Measurements from ENCODE around the gene SMPD2.
A peak's percentile ranks its signal among the peaks of the same experiment; 100 is the strongest.
"Not testable (repeated sequence)": the region's sequence is repeated elsewhere in the genome, so short reads cannot be mapped to it uniquely, and the experiment has no call there.

The SMPD2 gene

GRCh38 chr6:109447087-109447486 lies 6.6 kb downstream of the SMPD2 start:
- no peak for DNase-seq

GRCh38 chr6:109447878-109448555 lies 7.5 kb downstream of the SMPD2 start:
- no peak for DNase-seq

GRCh38 chr6:109448615-109449014 lies 8.1 kb downstream of the SMPD2 start:
- DNase-seq: no peak

DNA sequence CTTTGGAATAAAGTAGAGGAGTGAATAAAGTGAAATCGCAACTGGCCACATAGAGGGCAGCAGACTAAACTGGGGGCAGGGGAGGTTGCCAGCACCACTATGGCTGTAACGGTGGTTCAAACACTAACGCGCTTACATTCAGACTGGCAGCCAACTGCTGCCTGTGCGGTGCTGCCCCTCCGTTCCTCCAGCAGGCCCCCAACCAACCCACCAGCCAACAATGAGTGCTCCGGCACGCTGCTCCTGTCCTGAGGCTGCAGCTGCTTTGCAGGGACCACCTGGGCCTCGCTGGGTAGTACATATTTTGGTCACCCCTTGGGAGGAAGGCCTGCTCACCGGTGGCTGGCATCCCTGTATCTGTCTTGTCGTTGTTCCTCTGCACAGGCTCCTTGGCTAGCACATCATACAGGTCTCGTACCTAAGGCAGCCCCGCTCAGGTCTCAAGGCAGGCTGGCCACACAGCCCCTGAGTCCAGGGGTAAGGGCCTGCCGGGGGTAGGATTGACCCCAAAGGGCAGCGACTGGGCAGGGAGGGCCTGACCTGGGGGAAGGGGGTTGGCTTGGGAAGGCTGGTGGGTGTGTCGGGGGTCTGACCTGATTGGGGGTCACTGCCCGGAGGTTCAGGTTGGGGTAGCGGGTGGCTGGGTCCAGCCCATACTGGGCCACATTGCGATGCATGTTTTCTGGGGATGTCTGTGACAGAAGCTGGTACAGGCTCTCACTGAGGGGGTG lies 8.7 kb downstream of the SMPD2 start:
- DNase-seq: no peak

DNA sequence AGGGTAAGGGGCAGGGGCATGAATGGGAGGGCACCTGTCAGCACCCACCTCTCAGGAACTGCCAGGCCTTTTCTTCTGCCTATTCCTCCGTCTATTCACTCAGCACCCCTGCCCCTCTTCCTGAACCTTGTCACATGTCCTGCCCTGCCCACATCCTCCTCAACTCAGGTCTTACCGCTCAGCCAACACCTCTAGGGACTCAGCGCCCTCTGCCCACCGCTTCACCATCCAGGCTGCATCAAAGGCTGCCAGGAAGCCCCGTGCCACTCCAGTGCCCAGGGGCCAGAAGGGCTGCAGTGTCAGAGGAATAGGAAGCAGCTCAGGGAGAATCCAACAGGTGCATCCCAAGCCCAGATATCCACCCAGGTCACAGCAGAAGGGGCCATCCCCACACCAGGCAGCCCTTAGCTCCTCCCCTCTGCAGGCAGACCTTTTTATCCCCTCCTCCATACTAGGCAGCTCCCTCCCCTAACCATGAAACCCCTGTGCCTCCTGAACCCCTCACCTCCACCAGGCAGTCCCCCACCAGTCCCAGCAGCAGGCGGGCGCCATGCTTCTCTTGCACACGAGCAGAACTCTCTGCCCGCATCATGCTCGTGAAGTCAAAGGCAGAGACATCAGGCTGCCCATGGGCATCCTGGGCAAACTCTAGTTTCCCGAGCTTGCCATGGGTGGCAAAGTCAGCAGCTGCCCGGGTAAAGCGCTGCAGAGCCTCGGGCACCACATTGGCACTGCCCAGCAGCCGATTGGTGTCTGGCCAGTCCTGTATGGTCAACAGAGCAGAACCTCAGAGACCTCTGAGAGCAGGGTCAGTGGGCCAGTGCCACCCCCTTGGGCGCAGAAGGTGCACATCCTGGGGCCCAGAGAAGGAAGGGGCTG lies 9.5 kb downstream of the SMPD2 start:
- DNase-seq: no peak

DNA sequence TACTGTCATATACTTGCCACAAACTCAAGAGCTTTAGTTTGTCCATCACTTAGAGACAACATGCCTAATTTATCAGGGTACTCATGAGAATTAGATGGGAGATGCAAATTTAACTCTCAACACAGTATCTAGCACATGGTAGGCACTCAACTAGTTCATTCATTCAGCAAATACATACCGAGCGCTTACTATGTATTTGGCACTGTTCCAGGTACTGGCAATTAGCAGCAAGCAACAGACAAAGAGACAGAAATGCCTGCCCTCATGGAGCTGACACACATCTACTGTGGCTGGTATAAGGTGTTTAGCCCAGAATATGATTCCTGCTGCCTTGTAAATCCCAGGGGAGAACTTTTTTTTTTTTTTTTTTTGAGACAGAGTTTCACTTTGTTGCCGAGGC lies 10.3 kb downstream of the SMPD2 start:
- no peak for DNase-seq

DNA sequence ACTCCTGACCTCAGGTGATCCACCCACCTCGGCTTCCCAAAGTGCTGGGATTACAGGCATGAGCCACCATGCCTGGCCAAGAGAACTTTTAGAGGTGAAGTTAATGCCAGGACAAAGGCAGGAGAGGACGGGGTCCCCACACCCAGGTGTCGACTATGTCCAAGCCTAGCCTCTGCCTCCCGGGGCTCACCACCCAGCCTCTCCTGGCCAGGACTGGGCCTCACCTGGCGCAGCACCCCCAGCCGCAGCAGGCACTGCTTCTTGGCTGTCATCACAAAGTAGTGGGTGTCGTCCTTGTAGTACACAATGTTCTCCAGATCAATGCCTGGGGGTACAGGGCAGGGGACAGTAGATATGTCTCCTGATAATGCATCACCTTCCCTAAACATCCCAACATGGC lies 10.9 kb downstream of the SMPD2 start:
- no peak for DNase-seq

DNA sequence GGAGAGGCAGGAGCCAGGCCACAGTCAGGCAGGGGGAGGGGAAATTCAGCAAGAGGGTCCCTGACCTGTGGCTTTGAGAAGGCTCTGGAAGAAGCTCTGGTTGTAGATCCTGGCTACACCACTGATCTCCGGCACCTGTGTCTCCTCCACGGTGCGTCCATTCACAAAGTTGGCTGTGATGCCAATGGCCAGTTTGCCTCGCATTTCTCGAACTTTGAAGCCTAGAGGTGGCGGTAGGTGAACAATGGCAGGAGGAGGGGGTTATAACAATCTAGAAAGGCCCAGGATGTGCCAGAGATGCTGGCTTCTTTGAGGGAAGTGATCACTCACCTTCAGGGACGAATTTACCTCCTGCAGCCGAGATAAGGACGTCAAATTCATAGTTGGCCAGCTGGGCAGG lies 11.7 kb downstream of the SMPD2 start:
- DNase-seq: no peak

DNA sequence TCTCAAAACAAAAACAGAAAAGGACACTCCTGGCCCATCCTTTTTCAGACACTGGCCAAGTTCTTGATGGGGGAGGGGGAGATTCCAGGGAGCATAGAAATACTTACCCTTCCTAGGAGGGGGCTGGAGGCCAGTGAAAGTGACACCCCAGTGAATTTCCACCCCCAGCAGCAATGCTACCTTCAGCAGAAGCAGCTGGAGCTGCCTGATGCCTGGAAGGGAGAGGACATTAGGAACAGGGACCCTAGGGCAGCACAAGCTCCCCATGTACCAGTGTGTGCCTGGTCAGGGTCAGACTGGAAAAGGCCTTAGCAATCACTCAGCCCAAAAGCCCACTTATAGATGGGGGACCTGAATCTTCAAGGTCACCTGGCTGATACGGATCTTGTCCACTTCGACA lies 12.6 kb downstream of the SMPD2 start:
- no peak for DNase-seq

GRCh38 chr6:109453594-109454495 lies 13.3 kb downstream of the SMPD2 start:
- DNase-seq: no peak

DNA sequence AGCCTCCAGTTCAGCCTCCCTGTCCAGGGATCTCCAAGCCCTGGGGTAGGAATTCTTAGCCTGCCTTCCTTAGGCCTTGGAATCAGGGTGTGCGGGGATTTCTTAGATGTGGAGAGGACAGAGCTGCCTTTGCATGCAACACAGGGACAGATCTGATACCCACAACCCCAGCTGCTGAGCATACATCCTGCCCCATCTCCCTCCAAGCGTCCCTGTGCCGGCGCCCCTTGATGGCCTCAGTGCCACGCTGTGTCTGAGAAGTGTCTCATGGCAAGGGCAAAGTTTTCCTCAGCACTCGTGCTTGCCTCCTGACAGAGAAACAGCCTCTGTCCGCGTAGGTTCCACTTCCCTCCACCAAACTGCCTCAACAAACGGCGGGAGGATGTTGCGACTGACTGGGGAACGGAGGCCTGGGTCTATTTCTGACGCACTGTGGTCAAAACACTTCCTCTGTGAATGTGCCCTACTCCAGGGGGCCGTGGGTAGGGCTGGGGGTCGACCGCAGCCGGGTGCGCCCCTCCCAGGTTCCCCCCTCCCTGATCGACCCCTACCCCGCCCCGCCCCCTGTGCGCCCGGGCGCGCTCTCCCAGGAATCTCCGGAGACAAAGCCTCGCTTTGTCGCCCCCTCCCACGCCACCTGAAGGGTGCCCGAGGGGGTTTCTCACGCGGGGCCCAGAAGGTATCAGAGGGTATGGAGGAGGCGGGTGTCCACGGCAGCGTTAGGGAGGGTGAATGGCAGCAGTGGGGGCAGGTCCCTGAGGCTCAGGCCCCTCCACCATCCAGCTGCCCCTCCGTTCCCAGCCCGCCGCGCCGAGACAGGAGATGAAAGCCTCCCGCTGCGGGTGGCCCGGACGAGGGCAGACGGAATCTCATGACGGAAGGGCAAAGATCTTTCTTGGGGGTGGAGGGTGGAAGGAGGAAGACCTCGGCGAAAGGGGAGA lies 14.2 kb downstream of the SMPD2 start:
- DNase-seq: peak; percentile 87

GRCh38 chr6:109455437-109456110 lies 15.1 kb downstream of the SMPD2 start, which contains the start of gene MICAL1:
MICAL1 (minus strand) TSS chr6:109455772; CDS start chr6:109454196, 1,576 bp downstream.
- peak; percentile 86 for DNase-seq

DNA sequence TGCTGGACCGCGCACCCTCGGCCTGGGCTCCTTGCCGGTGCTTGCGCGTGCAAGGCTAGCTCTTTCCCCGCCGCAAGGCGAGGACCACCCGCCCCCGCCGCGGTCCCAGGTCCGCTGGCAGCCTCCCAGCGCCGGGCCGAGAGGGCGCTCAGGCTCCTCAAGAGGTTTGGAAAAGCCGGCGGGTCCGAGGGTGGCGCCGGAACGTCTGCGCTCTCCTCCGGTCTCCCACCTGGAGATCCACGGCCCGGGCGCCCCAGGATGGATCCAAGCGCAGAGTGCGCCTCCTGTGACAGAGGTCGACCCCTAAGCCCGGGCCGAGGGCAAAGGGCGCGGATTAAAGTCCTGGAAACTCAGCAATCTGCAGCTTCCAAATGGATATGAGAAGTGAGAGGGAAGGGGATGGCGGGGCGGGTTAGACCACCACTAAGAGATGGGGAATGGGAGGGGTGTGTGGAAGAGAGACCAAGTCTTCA lies 15.6 kb downstream of the SMPD2 start:
- DNase-seq: no peak

GRCh38 chr6:109456710-109457561 lies 16.4 kb downstream of the SMPD2 start:
- no peak for DNase-seq

DNA sequence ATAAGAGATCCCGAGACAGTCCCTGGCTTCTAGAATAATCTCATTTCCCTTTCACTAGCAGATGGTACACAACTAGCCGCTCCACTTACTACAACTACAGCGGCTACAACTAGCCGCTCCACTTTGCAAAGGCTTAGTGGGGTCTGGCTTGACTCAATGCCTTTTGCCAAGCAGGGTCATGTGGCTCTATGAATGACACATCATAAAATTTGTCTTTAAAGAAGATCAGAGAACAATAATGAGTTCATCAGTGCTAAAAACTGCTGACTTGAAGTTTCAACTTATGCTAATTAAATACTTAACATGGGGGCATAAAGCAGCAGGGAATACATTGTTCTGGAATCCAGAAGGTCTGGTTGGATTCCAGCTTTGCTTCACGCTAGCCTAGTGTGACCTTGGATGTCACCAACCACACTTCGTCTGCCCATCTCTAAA lies 17.1 kb downstream of the SMPD2 start:
- no peak for DNase-seq

DNA sequence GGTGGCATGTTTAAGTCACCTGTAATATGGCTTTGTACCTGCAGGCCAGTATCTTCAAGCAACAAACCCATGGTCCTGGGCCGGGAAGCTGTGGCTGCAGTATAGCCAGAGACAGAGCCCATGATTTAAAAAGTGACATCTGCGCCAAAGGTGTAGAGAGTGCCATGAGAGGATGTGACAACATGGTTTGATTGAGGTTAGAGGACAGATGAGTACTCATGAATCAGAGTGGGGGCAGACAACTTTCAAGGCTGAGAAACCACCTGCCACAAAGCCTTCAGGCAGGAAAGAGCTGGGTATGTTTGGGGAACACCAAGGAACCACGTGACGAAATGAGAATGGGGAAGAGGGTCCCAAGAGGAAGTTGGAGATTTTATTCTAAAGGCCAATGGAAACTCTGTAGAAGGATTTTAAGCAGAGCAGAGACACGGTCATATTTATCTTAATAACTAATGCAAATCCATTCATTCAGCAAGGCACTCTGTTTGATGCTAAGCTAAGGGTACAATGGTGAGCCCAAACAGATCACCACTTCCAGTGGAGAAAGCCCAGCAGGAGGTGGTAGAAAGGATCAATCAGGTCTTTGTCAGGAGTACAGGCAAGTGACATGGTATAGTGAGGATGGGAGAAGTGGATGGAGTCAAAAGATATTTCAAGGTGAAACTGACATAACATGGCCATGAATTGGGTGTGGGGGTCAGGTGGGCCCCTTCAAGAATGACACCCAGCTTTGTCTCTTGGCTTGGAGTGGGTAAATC lies 18.4 kb downstream of the SMPD2 start:
- peak; percentile 69 for DNase-seq

DNA sequence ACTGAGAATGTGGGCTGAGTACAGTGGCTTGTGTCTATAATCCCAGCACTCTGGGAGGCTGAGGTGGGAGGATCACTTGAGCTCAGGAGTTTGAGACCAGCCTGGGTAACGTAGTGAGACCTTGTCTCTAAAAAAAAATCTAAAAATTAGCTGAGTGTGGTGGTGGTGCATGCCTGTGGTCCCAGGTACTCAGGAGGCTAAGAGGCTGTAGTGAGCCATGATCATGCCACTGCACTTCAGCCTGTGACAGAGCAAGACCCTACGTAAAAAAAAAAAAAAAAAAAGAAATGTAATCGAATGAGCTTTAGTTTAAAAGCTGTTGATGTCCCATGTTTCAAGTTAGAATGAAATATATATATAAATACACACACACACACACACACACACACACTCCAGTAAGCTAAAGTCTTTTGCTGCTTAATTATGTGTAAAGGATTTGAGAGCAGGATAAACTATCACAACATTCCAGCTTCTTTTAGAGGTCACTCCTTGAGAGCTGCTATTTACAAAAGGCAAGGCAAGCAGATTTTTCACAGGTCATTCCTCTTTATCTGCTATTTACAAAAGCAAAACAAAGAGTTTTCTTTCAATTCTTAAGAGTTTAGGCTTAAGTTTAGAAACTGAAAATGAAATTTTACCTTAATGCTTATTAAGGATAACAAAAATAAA lies 19.8 kb downstream of the SMPD2 start:
- no peak for DNase-seq

DNA sequence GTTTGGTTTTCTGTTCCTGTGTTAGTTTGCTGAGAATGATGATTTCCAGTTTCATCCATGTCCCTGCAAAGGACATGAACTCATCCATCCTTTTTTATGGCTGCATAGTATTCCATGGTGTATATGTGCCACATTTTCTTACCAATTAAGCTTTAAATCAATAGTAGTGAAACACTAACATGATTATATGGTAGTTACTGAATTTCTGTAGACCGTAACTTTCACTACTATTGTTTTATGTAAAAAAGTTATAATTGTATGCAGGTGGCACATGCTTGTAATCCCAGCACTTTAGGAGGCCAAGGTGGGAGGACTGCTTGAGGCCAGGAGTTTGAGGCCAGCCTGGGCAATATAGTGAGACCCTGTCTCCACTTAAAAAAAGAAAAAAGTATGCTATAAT lies 20.7 kb downstream of the SMPD2 start:
- not testable (repeated sequence) for DNase-seq
